Right lobe of liver (tissue), 4 donors: ENCODE measurements around the gene ANKS1B.

Experiments
- CTCF ChIP-seq, 4 donors: fragments of 200-600 bp in 3 of 4; fragments of 450-650 bp in 1 of 4; IDR thresholded peaks; one replicate each; pipeline versions ENCODE4 v1.5.1 to v1.8.0; 2016 to 2022; ENCODE audit warnings: antibody characterized with exemption in 4 of 4, mild to moderate bottlenecking in 2 of 4
- POLR2A ChIP-seq: fragments of 450-650 bp; IDR thresholded peaks from one replicate; pipeline ENCODE4 v1.6.1; 2017; ENCODE audit warnings: antibody characterized with exemption, mild to moderate bottlenecking
- donor health status: DM: no; HTN: no; CAD: no.
- donor health status: DM: no; HTN: no; CAD: no.
- donor health status: DM: no; HTN: yes; CAD: no.

DNA sequence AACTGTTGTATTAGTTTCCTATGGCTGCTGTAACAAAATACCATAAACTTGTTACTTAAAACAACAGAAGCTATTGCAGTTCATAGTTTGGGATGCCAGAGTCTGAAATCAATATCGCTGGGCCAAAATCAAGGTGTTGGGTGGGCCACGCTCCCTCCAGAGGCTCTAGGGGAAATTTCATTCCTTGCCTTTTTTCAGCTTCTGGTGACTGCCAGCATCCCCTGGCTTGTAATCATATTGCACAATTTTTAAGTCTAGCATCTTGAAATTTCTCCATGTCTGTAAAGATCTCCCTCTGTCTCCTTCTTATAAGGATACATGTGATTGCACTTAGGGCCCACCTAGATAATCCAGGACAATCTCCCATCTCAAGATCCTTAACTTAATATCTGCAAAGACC is 386.0 kb downstream of the ANKS1B start:
- TF ChIP-seq CTCF (IDR thresholded peaks at IDR 0.05) (no peak), POLR2A (no peak)
